DND-41 (cell line): ENCODE results near the gene ABI2.

Experiments used
- EZH2 ChIP-seq: IDR thresholded peaks from 3 replicates; pipeline ENCODE4 v1.6.1; 2012; ENCODE audit warnings: borderline replicate concordance, low read depth, mild to moderate bottlenecking, moderate library complexity, low read length, inconsistent platforms; ENCODE audit not compliant: severe bottlenecking
- TF ChIP-seq, protein P1 (sequence below): IDR thresholded peaks from 2 replicates; pipeline ENCODE4 v1.5.1; 2012; ENCODE audit warnings: borderline replicate concordance, low read length, moderate library complexity, mild to moderate bottlenecking; ENCODE audit not compliant: poor library complexity, severe bottlenecking; ENCODE audit errors: extremely low read depth

DNA sequence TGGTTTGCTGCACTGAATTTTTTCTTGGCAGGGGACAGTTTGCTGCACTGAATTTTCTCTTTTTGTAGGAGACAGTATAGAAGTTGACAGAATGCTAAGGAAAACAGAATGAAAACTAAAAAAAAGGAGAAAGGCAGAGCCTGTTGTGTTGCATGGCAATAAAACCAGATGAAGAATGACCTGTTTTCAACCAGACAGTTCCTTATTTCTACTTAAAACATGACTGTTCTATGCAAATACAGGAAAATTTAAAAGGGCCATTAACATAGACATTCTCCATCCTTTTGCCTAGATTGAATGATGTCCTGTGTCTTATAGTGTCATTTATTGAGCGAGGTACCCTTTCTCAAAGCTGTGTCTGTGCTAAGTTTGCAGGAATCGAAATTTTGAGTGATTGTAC, 33.3 kb downstream of the ABI2 start:
- TF ChIP-seq, protein P1, sequence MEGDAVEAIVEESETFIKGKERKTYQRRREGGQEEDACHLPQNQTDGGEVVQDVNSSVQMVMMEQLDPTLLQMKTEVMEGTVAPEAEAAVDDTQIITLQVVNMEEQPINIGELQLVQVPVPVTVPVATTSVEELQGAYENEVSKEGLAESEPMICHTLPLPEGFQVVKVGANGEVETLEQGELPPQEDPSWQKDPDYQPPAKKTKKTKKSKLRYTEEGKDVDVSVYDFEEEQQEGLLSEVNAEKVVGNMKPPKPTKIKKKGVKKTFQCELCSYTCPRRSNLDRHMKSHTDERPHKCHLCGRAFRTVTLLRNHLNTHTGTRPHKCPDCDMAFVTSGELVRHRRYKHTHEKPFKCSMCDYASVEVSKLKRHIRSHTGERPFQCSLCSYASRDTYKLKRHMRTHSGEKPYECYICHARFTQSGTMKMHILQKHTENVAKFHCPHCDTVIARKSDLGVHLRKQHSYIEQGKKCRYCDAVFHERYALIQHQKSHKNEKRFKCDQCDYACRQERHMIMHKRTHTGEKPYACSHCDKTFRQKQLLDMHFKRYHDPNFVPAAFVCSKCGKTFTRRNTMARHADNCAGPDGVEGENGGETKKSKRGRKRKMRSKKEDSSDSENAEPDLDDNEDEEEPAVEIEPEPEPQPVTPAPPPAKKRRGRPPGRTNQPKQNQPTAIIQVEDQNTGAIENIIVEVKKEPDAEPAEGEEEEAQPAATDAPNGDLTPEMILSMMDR = no peak
- TF ChIP-seq EZH2 = no peak
